Measurements from ENCODE around the gene TAC1. TPM values are rescaled to one million over a fixed set of nuclear protein-coding genes. Genes with fewer than 3 reads are reported as not detected.

The TAC1 gene
- total and polyA plus RNA-seq, 2 experiments from 2014 or later = not detected

GRCh38 chr7:97697396-97697795, 34.5 kb upstream of the TAC1 start:
- Histone ChIP-seq H3K4me3 (no peak overlapping the region), H3K9ac (no peak overlapping the region), H3K79me2 (ENCODE audit: insufficient read depth) (no peaks in the 10 kb centered on the region), H2AFZ (no peak overlapping the region), H3K9me3 (ENCODE audit: low read depth) (no peaks in the 10 kb centered on the region), H4K20me1 (ENCODE audit: insufficient read depth) (no peaks in the 10 kb centered on the region), H3K9me2 (ENCODE audit: insufficient read depth) (no peaks in the 10 kb centered on the region), H3K27ac (no peak overlapping the region), H3K4me2 (ENCODE audit: unreplicated experiment) (no peak overlapping the region), H3K36me3 (ENCODE audit: low read depth) (no peaks in the 10 kb centered on the region), H3F3A (ENCODE audit: insufficient read depth) (no peaks in the 10 kb centered on the region), H3K27me3 (replicated peaks; ENCODE audit: insufficient read depth) (no peaks in the 10 kb centered on the region), H3K4me1 (ENCODE audit: insufficient read depth) (no peaks in the 10 kb centered on the region)
- in situ Hi-C loops (cut with MboI) = no loop called here
- DNase-seq = no peak
- no peak for TF ChIP-seq EZH2 (IDR thresholded peaks at IDR 0.05; ENCODE audit: insufficient read depth, poor library complexity, severe bottlenecking)
- TF ChIP-seq EZH2phosphoT487 (IDR thresholded peaks at IDR 0.05; ENCODE audit: insufficient read depth, low read depth) = no peak

- Histone ChIP-seq H3K9me3 (ENCODE audit: low read depth) (no peaks in the 10 kb centered on the region), H3K36me3 (ENCODE audit: low read depth) (no peaks in the 10 kb centered on the region)
- 14 to 22% methylated on average over 3 of the region's 3 CpGs for WGBS, 2 experiments (ENCODE audit: low coverage in 1 of 2, low lambda C conversion rate in 2 of 2, missing lambda C conversion rate in 2 of 2)
Observed at GRCh38 chr7:97722386-97722785, 9.5 kb upstream of the TAC1 start.

GRCh38 chr7:97732565-97733275, 834 bp downstream of the TAC1 start:
- Histone ChIP-seq H3K9ac (no peak overlapping the region), H3K27me3 (replicated peaks; ENCODE audit: insufficient read depth) (peaks cover 44% of the 10 kb centered on the region), H2AFZ (0 out of 2 replicates have a peak overlapping the region, but pooled peaks have one; percentile 17), H3K9me2 (ENCODE audit: insufficient read depth) (no peaks in the 10 kb centered on the region), H3K27ac (no peak overlapping the region), H3K9me3 (ENCODE audit: low read depth) (no peaks in the 10 kb centered on the region), H3K36me3 (ENCODE audit: low read depth) (no peaks in the 10 kb centered on the region), H3F3A (ENCODE audit: insufficient read depth) (no peaks in the 10 kb centered on the region), H3K79me2 (ENCODE audit: insufficient read depth) (no peaks in the 10 kb centered on the region), H4K20me1 (ENCODE audit: insufficient read depth) (no peaks in the 10 kb centered on the region), H3K4me1 (ENCODE audit: insufficient read depth) (no peaks in the 10 kb centered on the region), H3K4me3 (peak overlapping the region; percentile 25; the same call in 1 of the 2 replicates), H3K4me2 (ENCODE audit: unreplicated experiment) (peak overlapping the region; percentile 47)
- WGBS, 2 experiments (ENCODE audit: low coverage in 1 of 2, low lambda C conversion rate in 2 of 2, missing lambda C conversion rate in 2 of 2) = 3 to 4% methylated on average over 42 of the region's 42 CpGs
- no peak for DNase-seq
- TF ChIP-seq EZH2 (IDR thresholded peaks at IDR 0.05; ENCODE audit: insufficient read depth, poor library complexity, severe bottlenecking) = peak; percentile 54
- no peak for TF ChIP-seq EZH2phosphoT487 (IDR thresholded peaks at IDR 0.05; ENCODE audit: insufficient read depth, low read depth)
- in situ Hi-C loops (cut with MboI) = no loop called here

More at GRCh38 chr7:97722386-97722785, 9.5 kb upstream of the TAC1 start:
- Histone ChIP-seq H3K4me2 (ENCODE audit: unreplicated experiment) (no peak overlapping the region), H3K27me3 (replicated peaks; ENCODE audit: insufficient read depth) (no peaks in the 10 kb centered on the region), H2AFZ (no peak overlapping the region), H3K79me2 (ENCODE audit: insufficient read depth) (no peaks in the 10 kb centered on the region), H3K9me2 (ENCODE audit: insufficient read depth) (no peaks in the 10 kb centered on the region), H3K27ac (no peak overlapping the region), H3F3A (ENCODE audit: insufficient read depth) (no peaks in the 10 kb centered on the region), H3K9ac (no peak overlapping the region), H3K4me3 (no peak overlapping the region), H3K4me1 (ENCODE audit: insufficient read depth) (no peaks in the 10 kb centered on the region), H4K20me1 (ENCODE audit: insufficient read depth) (no peaks in the 10 kb centered on the region)
- no peak for DNase-seq
- TF ChIP-seq EZH2 (IDR thresholded peaks at IDR 0.05; ENCODE audit: insufficient read depth, poor library complexity, severe bottlenecking) = no peak
- in situ Hi-C loops (cut with MboI) = no loop called here

- H3K27me3 ChIP-seq (replicated peaks; ENCODE audit: insufficient read depth) = peaks cover 44% of the 10 kb centered on the region
- DNase-seq = peak; percentile 10
- no peak for TF ChIP-seq EZH2 (IDR thresholded peaks at IDR 0.05; ENCODE audit: insufficient read depth, poor library complexity, severe bottlenecking)
- no peak for TF ChIP-seq EZH2phosphoT487 (IDR thresholded peaks at IDR 0.05; ENCODE audit: insufficient read depth, low read depth)
- H3K9me2 ChIP-seq (ENCODE audit: insufficient read depth) = no peaks in the 10 kb centered on the region
- no peak overlapping the region for H3K27ac ChIP-seq
- 0 out of 2 replicates have a peak overlapping the region, but pooled peaks have one; percentile 17 for H2AFZ ChIP-seq
- in situ Hi-C loops (cut with MboI) = no loop called here
- H4K20me1 ChIP-seq (ENCODE audit: insufficient read depth) = no peaks in the 10 kb centered on the region
- 1 to 2% methylated on average over 37 to 58 of the region's 59 CpGs for WGBS, 2 experiments (ENCODE audit: low coverage in 1 of 2, low lambda C conversion rate in 2 of 2, missing lambda C conversion rate in 2 of 2)
- H3K9me3 ChIP-seq (ENCODE audit: low read depth) = no peaks in the 10 kb centered on the region
- H3K4me2 ChIP-seq (ENCODE audit: unreplicated experiment) = peak overlapping the region; percentile 47
- no peaks in the 10 kb centered on the region for H3K36me3 ChIP-seq (ENCODE audit: low read depth)
- no peaks in the 10 kb centered on the region for H3K79me2 ChIP-seq (ENCODE audit: insufficient read depth)
- no peaks in the 10 kb centered on the region for H3F3A ChIP-seq (ENCODE audit: insufficient read depth)
- H3K9ac ChIP-seq = no peak overlapping the region
- no peaks in the 10 kb centered on the region for H3K4me1 ChIP-seq (ENCODE audit: insufficient read depth)
- H3K4me3 ChIP-seq = peak overlapping the region; percentile 25; the same call in 1 of the 2 replicates
Observed at GRCh38 chr7:97733276-97734161, 1.6 kb downstream of the TAC1 start.
